Measurements from ENCODE around the gene PHF21A.

The PHF21A gene

DNA sequence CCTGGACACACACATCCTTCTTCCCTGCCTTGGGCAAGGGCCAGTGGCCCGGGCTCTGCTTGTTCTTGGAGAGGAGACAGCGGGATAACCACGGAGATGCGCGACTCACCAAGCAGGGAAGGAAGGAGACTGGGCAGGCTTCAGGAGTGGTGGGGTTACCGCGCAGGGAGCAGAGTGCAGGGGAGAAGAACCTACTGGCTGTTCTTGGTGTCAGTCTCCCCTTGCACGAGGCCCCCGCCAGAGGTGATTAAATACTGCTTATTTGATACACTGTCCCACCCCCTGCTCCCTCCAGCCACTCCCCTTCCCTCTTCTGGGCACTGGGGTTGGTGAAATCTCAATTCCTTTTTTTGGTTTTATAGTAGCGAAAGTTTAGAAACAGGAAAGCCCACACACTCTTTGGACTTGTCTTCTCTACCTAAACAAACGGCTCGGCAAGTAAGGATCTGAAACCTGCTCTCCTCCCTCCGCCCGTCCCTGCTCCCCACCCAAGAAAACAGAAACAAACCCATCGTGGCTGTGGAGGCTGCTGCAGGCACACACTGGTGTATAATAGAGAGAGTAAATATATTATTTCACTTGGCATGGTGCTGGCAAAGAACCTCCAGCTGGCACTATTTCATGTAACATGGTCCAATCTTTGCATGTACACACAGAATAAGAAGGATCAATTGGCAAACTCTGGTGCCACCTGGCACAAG lies 188.0 kb downstream of the PHF21A start:
- Histone ChIP-seq H3K36me3 (ENCODE audit: low read length) (no peaks in the 10 kb centered on the region), H3K4me3 (ENCODE audit: insufficient read depth, low read length, poor library complexity, severe bottlenecking) (peak overlapping the region; percentile 78), H4K20me1 (ENCODE audit: low read depth, low read length) (no peaks in the 10 kb centered on the region), H3K9ac (ENCODE audit: low read length) (peak overlapping the region; percentile 62), H3K4me2 (ENCODE audit: low read depth, low read length, poor library complexity, severe bottlenecking) (peak overlapping the region; percentile 93), H3F3A (ENCODE audit: insufficient read depth) (peaks cover 44% of the 10 kb centered on the region), H3K9me3 (ENCODE audit: insufficient read depth, low read length) (no peaks in the 10 kb centered on the region), H3K27ac (ENCODE audit: low read depth, low read length) (peak overlapping the region; percentile 89), H3K9me2 (replicated peaks; ENCODE audit: insufficient read depth, low read length) (no peaks in the 10 kb centered on the region), H2AFZ (ENCODE audit: low read depth, low read length, severe bottlenecking) (peak overlapping the region; percentile 24), H3K27me3 (ENCODE audit: low read length) (no peaks in the 10 kb centered on the region), H3K79me2 (ENCODE audit: insufficient read depth, low read length) (0 out of 2 replicates have a peak, but pooled peaks cover 9% of the 10 kb centered on the region)
- no peak for TF ChIP-seq CTCF (IDR thresholded peaks at IDR 0.05; ENCODE audit: insufficient read depth, low read length, poor library complexity, severe bottlenecking)
- no peak for TF ChIP-seq EZH2phosphoT487 (conservative IDR thresholded peaks at IDR 0.05; ENCODE audit: low read length)

- no peaks in the 10 kb centered on the region for H3K27me3 ChIP-seq (ENCODE audit: low read length)
- no peak overlapping the region for H2AFZ ChIP-seq (ENCODE audit: low read depth, low read length, severe bottlenecking)
- peak overlapping the region; percentile 89 for H3K27ac ChIP-seq (ENCODE audit: low read depth, low read length)
- no peaks in the 10 kb centered on the region for H3K36me3 ChIP-seq (ENCODE audit: low read length)
- H4K20me1 ChIP-seq (ENCODE audit: low read depth, low read length) = no peaks in the 10 kb centered on the region
- H3K9me2 ChIP-seq (replicated peaks; ENCODE audit: insufficient read depth, low read length) = no peaks in the 10 kb centered on the region
- 0 out of 2 replicates have a peak, but pooled peaks cover 9% of the 10 kb centered on the region for H3K79me2 ChIP-seq (ENCODE audit: insufficient read depth, low read length)
- TF ChIP-seq CTCF (IDR thresholded peaks at IDR 0.05; ENCODE audit: insufficient read depth, low read length, poor library complexity, severe bottlenecking) (no peak), EZH2phosphoT487 (conservative IDR thresholded peaks at IDR 0.05; ENCODE audit: low read length) (no peak)
- H3K4me3 ChIP-seq (ENCODE audit: insufficient read depth, low read length, poor library complexity, severe bottlenecking) = peak overlapping the region; percentile 78
- H3F3A ChIP-seq (ENCODE audit: insufficient read depth) = peaks cover 44% of the 10 kb centered on the region
- H3K4me2 ChIP-seq (ENCODE audit: low read depth, low read length, poor library complexity, severe bottlenecking) = peak overlapping the region; percentile 93
- no peaks in the 10 kb centered on the region for H3K9me3 ChIP-seq (ENCODE audit: insufficient read depth, low read length)
- H3K9ac ChIP-seq (ENCODE audit: low read length) = peak overlapping the region; percentile 62
These were observed 189.0 kb downstream of the PHF21A start for GRCh38 chr11:45932217-45932616.

DNA sequence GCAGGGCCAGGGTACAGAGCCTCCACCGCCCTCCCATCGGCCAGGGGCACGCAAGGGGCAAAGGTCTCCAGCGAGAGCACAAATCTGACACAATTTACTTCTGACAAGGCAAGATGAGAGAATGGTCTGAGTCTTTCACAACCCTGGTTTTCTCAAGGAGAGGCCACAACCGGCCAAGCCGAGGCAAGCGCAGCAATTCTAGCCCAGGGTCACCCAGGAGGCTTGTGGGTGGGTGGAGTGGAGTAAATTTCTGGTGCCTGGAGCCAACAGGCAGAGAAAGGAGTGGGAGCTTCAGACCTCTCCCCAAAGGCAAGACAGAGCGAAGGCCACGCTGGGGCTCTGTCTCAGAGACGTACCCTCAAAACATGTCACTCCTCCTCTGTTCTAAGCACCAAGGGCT lies 189.5 kb downstream of the PHF21A start:
- Histone ChIP-seq H3K9ac (ENCODE audit: low read length) (peak overlapping the region; percentile 62), H3K9me3 (ENCODE audit: insufficient read depth, low read length) (no peaks in the 10 kb centered on the region), H3K9me2 (replicated peaks; ENCODE audit: insufficient read depth, low read length) (no peaks in the 10 kb centered on the region), H3K4me3 (ENCODE audit: insufficient read depth, low read length, poor library complexity, severe bottlenecking) (peak overlapping the region; percentile 78), H3K4me2 (ENCODE audit: low read depth, low read length, poor library complexity, severe bottlenecking) (peak overlapping the region; percentile 93), H4K20me1 (ENCODE audit: low read depth, low read length) (no peaks in the 10 kb centered on the region), H3K79me2 (ENCODE audit: insufficient read depth, low read length) (0 out of 2 replicates have a peak, but pooled peaks cover 9% of the 10 kb centered on the region), H3K27ac (ENCODE audit: low read depth, low read length) (peak overlapping the region; percentile 89), H3F3A (ENCODE audit: insufficient read depth) (peaks cover 44% of the 10 kb centered on the region), H2AFZ (ENCODE audit: low read depth, low read length, severe bottlenecking) (no peak overlapping the region), H3K36me3 (ENCODE audit: low read length) (no peaks in the 10 kb centered on the region), H3K27me3 (ENCODE audit: low read length) (no peaks in the 10 kb centered on the region)
- no peak for TF ChIP-seq CTCF (IDR thresholded peaks at IDR 0.05; ENCODE audit: insufficient read depth, low read length, poor library complexity, severe bottlenecking)
- TF ChIP-seq EZH2phosphoT487 (conservative IDR thresholded peaks at IDR 0.05; ENCODE audit: low read length) = no peak
